Measurements from ENCODE around the gene CNTNAP5.

Gene CNTNAP5

DNA sequence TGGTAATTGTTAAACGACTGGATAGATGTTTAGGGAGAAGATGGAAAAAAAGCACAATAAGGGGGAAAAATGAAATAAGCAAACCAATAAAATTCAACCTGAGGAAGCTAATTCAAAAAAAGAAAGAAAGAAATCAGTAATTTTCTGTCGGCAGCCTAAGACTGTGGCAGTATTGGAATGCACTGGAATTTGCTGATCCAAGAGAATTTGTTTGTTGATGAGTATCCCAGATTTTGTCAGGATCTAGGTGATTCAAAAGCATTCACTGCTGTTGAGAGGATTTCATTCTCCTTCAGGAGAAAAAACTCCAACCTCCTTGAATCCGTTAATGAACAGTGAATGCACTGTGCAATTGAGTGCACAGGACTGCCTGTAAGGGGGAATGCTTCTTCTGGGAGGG, 546.7 kb downstream of the CNTNAP5 start:
- no peak for DNase-seq (ENCODE audit: low spot score)
- no peaks in the 10 kb centered on the region for H3K4me1 Mint-ChIP-seq (ENCODE audit: low read depth)
- H3K27me3 Mint-ChIP-seq (ENCODE audit: low read depth) = no peaks in the 10 kb centered on the region
- H3K9me3 Mint-ChIP-seq = peaks cover 25% of the 10 kb centered on the region
- no peaks in the 10 kb centered on the region for H3K36me3 Mint-ChIP-seq (ENCODE audit: low read depth)
- no peak overlapping the region for H3K4me3 Mint-ChIP-seq
- no peak overlapping the region for H3K27ac Mint-ChIP-seq

DNA sequence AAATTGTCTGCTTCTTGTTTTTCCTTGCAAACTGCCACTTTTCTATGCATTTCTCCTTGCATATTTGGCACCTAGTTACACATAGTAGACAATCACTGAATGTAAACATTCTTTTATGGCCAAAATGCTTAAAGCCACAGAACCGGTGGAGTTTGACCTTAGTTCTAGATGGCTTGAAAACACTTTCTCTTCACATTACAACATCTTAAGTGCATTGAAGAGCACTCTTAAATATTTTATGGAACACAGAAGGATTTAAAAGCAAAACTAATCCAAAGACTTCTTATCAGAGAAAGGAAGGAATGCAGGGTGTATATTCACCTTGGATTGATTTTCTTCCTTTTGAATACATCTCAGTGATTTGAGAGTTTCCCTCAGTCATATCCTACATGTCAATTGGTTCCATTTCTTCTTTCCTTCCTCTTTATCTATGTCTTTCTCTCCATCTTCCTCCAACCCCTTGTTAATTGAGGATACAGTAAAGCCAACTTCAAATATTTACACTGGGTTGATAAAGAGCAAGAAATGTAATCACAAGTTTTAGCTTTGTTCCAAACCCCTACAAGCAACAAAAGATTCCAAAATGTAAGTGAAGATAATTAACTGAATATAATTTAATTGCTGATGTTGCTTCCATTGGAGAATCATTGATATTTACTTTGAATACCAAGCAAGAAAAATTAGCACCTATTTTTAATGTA, 548.0 kb downstream of the CNTNAP5 start:
- H3K36me3 Mint-ChIP-seq (ENCODE audit: low read depth) = no peaks in the 10 kb centered on the region
- H3K27me3 Mint-ChIP-seq (ENCODE audit: low read depth) = no peaks in the 10 kb centered on the region
- no peak overlapping the region for H3K4me3 Mint-ChIP-seq
- H3K27ac Mint-ChIP-seq = no peak overlapping the region
- no peaks in the 10 kb centered on the region for H3K4me1 Mint-ChIP-seq (ENCODE audit: low read depth)
- no peak for DNase-seq (ENCODE audit: low spot score)
- H3K9me3 Mint-ChIP-seq = peaks cover 17% of the 10 kb centered on the region

DNA sequence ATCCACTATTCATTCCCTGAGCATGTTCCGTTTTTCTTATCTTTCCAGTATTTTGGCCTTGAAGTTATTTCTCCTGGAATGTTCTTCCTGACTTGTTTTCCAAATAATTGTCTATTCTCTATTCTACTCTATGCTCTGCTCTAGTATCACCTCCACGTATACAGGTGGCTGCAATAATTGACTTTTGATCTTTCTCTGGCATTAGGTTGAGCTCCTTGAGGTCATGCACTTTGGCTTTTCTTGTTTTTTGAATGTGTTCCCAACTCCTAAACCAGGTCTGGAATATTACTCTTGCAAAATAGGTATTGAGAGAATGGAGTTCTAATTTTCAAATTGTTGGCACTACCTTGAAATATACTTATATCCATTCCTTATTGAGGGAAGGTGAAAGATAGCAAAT, 550.4 kb downstream of the CNTNAP5 start:
- no peaks in the 10 kb centered on the region for H3K4me1 Mint-ChIP-seq (ENCODE audit: low read depth)
- no peak for DNase-seq (ENCODE audit: low spot score)
- no peaks in the 10 kb centered on the region for H3K36me3 Mint-ChIP-seq (ENCODE audit: low read depth)
- H3K27me3 Mint-ChIP-seq (ENCODE audit: low read depth) = no peaks in the 10 kb centered on the region
- H3K27ac Mint-ChIP-seq = no peak overlapping the region
- no peak overlapping the region for H3K4me3 Mint-ChIP-seq
- peaks cover 9% of the 10 kb centered on the region for H3K9me3 Mint-ChIP-seq

DNA sequence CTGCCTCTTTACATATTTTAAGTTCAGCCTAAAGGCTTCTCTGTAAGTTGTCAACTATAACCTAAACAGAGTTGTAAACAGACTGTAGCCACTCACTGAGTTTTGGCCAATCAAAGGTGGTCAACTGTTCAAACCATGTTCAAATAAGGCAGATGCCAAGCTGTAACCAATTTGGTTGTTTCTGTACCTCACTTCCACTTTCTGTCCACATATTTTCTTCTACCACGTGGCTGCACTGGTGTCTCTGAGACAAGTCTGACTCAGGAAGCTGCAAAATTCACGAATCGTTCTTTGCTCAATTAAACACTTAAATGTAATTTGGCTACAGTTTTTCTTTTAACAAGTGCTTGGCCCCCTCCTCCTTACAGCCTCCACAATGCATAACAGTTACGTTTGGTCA, 555.2 kb downstream of the CNTNAP5 start:
- Mint-ChIP-seq H3K4me1 (ENCODE audit: low read depth) (no peaks in the 10 kb centered on the region), H3K27ac (no peak overlapping the region), H3K4me3 (no peak overlapping the region), H3K36me3 (ENCODE audit: low read depth) (no peaks in the 10 kb centered on the region), H3K9me3 (peaks cover 9% of the 10 kb centered on the region), H3K27me3 (ENCODE audit: low read depth) (no peaks in the 10 kb centered on the region)
- DNase-seq (ENCODE audit: low spot score) = no peak

DNA sequence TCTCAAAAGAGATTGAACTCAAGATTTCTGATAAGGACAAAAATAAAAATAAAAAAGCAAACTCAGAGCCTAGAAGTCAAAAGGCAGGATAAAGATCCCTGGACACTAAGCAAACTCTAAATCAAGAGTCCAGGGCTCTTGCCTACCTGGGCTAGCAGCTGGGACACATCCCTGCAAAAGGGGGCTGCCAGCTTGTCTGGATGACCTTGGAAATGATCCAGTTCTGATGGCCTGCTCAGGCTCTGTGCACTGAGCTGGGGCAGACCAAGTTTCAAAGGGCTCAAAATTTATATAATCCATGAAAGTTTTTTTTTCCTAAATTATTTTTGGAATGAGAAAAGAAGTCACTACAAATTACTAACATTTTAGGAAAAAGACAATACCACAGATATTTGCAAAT, 557.3 kb downstream of the CNTNAP5 start:
- H3K27ac Mint-ChIP-seq = no peak overlapping the region
- H3K4me1 Mint-ChIP-seq (ENCODE audit: low read depth) = no peaks in the 10 kb centered on the region
- H3K36me3 Mint-ChIP-seq (ENCODE audit: low read depth) = no peaks in the 10 kb centered on the region
- H3K4me3 Mint-ChIP-seq = no peak overlapping the region
- H3K9me3 Mint-ChIP-seq = peaks cover 9% of the 10 kb centered on the region
- no peaks in the 10 kb centered on the region for H3K27me3 Mint-ChIP-seq (ENCODE audit: low read depth)
- DNase-seq (ENCODE audit: low spot score) = no peak

DNA sequence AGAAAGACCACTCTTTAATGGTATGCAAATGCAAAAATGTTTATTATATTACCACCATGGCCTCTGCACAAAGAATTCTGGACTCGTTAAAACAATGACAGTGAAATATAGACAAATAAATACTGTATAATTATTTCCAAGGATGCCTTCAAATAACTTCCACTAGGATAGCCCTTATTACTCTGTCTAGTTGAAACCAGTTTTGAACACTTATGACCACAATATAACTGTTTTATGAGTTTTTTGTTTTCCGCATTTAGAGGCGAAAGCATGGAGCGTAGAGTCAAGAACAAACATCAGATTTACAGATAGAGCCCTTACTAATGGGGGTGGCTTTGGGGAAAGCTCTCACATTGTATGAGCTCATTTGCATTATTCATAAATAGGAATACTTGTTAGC, 559.5 kb downstream of the CNTNAP5 start:
- H3K4me1 Mint-ChIP-seq (ENCODE audit: low read depth) = no peaks in the 10 kb centered on the region
- H3K27me3 Mint-ChIP-seq (ENCODE audit: low read depth) = no peaks in the 10 kb centered on the region
- H3K4me3 Mint-ChIP-seq = no peak overlapping the region
- H3K9me3 Mint-ChIP-seq = peaks cover 22% of the 10 kb centered on the region
- H3K36me3 Mint-ChIP-seq (ENCODE audit: low read depth) = no peaks in the 10 kb centered on the region
- H3K27ac Mint-ChIP-seq = no peak overlapping the region
- no peak for DNase-seq (ENCODE audit: low spot score)

DNA sequence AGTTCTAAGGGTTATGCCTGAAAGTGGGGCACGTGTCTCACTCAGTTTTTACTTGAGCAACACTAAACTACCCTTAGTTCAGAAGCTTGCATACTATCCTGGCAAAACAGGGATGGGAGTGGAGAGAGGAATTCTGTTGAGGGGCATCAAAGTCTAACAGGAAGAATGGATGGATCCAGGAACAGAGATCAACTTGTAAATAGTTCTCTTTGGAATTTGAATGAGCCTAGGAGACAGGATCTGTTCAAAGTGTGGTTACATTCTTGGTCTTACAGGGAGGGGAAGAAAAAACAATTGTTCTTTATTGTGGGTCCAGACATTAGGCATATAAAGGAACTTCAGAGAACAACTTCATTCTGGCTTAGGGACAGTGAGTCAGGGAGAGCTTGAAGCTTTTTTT, 560.2 kb downstream of the CNTNAP5 start:
- peaks cover 21% of the 10 kb centered on the region for H3K9me3 Mint-ChIP-seq
- no peak for DNase-seq (ENCODE audit: low spot score)

DNA sequence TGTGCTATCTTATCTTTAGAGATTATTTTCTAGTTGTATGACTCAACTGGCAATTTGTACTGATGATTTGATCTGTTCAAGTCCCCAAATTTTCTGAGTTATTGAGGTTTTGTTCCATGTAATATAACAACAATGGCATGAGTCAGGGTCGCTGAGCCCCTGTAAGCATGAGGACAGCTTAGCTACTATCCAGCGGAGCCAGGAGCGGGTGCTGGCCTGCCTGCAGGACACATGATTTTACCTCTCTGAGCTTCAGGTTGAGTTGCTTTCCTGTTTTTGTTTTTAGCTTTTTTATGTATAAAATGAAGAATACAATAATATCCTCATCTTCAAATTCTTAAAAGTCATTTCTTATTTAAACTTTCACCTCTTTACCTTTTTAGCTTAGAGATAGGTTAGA, 561.1 kb downstream of the CNTNAP5 start:
- no peaks in the 10 kb centered on the region for H3K36me3 Mint-ChIP-seq (ENCODE audit: low read depth)
- H3K27ac Mint-ChIP-seq = no peak overlapping the region
- H3K4me1 Mint-ChIP-seq (ENCODE audit: low read depth) = no peaks in the 10 kb centered on the region
- no peak for DNase-seq (ENCODE audit: low spot score)
- H3K4me3 Mint-ChIP-seq = no peak overlapping the region
- peaks cover 18% of the 10 kb centered on the region for H3K9me3 Mint-ChIP-seq
- no peaks in the 10 kb centered on the region for H3K27me3 Mint-ChIP-seq (ENCODE audit: low read depth)

More for the DNA sequence above, 560.2 kb downstream of the CNTNAP5 start:
- H3K36me3 Mint-ChIP-seq (ENCODE audit: low read depth) = no peaks in the 10 kb centered on the region
- no peak overlapping the region for H3K27ac Mint-ChIP-seq
- no peak overlapping the region for H3K4me3 Mint-ChIP-seq
- H3K27me3 Mint-ChIP-seq (ENCODE audit: low read depth) = no peaks in the 10 kb centered on the region
- no peaks in the 10 kb centered on the region for H3K4me1 Mint-ChIP-seq (ENCODE audit: low read depth)

DNA sequence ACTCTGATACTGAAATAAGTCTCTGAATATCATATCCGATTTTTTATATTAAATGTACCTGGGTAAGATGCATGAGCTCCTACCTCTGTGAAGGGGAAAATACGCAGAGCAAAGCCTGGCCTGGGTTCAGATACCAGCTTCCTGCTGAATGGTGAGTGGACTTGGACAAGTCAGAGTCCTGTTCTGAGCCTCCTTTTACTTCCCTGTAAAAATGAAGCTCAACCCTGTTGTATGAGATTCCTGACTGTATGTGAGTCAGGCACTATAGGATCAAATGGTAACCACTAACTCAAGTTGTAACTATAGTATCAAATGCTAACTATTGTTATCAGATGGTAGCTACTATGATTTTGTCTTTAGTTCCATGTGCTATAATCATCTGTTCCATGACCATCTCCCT, 561.7 kb downstream of the CNTNAP5 start:
- no peak for DNase-seq (ENCODE audit: low spot score)
- no peaks in the 10 kb centered on the region for H3K27me3 Mint-ChIP-seq (ENCODE audit: low read depth)
- H3K9me3 Mint-ChIP-seq = peaks cover 19% of the 10 kb centered on the region
- H3K36me3 Mint-ChIP-seq (ENCODE audit: low read depth) = no peaks in the 10 kb centered on the region
- H3K4me1 Mint-ChIP-seq (ENCODE audit: low read depth) = no peaks in the 10 kb centered on the region
- H3K27ac Mint-ChIP-seq = no peak overlapping the region
- no peak overlapping the region for H3K4me3 Mint-ChIP-seq

DNA sequence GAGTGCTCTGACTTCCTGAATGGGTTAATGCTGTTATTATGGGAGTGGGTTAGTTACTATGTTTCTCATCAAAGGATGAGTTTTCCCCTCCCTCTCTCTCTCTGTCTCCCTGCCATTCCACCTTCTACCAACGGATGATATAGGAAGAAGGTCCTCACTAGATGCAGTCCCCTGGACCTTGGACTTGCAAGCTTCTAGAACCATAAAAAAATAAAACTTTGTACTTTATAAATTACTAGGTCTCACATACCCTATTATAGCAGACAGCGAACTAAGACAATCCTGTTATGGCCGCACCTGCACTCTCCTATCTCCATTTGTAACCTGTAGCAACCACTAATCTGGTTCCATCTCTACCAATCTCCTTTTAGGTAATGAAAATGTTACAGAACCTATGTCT, 564.9 kb downstream of the CNTNAP5 start:
- no peak for DNase-seq (ENCODE audit: low spot score)
- no peaks in the 10 kb centered on the region for H3K4me1 Mint-ChIP-seq (ENCODE audit: low read depth)
- no peak overlapping the region for H3K4me3 Mint-ChIP-seq
- no peak overlapping the region for H3K27ac Mint-ChIP-seq
- no peaks in the 10 kb centered on the region for H3K27me3 Mint-ChIP-seq (ENCODE audit: low read depth)
- H3K9me3 Mint-ChIP-seq = peaks cover 22% of the 10 kb centered on the region
- H3K36me3 Mint-ChIP-seq (ENCODE audit: low read depth) = no peaks in the 10 kb centered on the region

DNA sequence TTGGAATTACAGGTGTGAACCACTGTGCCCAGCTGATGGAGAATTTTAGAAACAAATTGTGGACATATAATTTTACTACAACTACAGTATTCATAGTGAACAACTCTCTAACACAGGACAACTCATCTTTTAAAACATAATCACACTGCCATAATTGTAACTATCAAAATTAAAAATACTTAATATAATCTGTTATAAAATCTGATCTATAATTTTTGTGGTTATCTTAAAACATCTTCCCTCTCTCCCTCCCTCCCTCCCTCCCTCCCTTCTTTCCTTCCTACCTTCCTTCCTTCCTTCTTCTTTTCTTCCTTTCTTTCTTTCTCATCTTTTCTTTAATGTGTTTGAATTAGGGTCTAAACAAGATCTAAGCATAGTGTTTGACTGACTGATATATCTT, 577.7 kb downstream of the CNTNAP5 start:
- Mint-ChIP-seq H3K27ac (no peak overlapping the region), H3K4me3 (no peak overlapping the region), H3K9me3 (peaks cover 38% of the 10 kb centered on the region), H3K27me3 (ENCODE audit: low read depth) (no peaks in the 10 kb centered on the region), H3K36me3 (ENCODE audit: low read depth) (no peaks in the 10 kb centered on the region), H3K4me1 (ENCODE audit: low read depth) (no peaks in the 10 kb centered on the region)
- DNase-seq (ENCODE audit: low spot score) = no peak

DNA sequence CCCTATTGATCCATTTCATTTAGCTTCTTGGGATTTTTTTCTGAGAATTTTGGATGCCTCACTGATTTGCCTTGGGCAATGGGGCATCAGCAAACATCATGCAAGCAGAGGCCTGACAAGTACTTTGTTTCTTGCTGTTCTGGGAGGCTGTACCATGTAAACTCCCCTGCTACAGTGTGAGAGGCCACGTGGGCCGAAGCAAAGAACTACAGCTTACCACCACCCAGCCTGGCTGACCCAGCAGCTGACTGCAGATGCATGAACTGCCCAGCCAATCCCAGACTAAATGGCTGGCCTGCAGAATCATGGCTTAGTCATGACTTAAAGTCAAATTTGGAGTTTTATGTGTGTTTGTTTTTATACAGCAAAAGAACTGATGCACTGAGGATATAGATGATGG, 579.9 kb downstream of the CNTNAP5 start:
- Mint-ChIP-seq H3K4me1 (ENCODE audit: low read depth) (no peaks in the 10 kb centered on the region), H3K27me3 (ENCODE audit: low read depth) (no peaks in the 10 kb centered on the region), H3K4me3 (no peak overlapping the region), H3K36me3 (ENCODE audit: low read depth) (no peaks in the 10 kb centered on the region), H3K27ac (no peak overlapping the region), H3K9me3 (peaks cover 31% of the 10 kb centered on the region)
- no peak for DNase-seq (ENCODE audit: low spot score)

DNA sequence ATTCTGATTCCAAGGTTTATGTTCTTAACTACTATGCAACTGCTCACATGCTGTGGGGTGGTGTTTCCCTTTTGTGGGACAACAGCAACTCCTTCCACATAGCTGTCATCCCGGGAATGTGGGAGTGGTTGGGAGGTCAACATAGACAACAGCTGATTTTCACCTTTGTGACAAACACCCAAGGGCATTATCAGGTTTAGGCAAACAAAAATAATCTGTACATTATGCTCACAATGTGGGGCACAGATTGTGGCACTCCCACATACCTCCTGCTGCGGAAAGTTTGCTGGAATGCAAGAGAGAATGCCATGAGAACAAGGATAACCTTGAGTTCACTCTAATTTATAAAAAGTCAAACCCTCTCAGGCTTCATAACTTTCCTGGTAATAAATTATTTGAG, 582.6 kb downstream of the CNTNAP5 start:
- no peak for DNase-seq (ENCODE audit: low spot score)
- Mint-ChIP-seq H3K4me1 (ENCODE audit: low read depth) (no peaks in the 10 kb centered on the region), H3K9me3 (peaks cover 19% of the 10 kb centered on the region), H3K4me3 (no peak overlapping the region), H3K27ac (no peak overlapping the region), H3K36me3 (ENCODE audit: low read depth) (no peaks in the 10 kb centered on the region), H3K27me3 (ENCODE audit: low read depth) (no peaks in the 10 kb centered on the region)

DNA sequence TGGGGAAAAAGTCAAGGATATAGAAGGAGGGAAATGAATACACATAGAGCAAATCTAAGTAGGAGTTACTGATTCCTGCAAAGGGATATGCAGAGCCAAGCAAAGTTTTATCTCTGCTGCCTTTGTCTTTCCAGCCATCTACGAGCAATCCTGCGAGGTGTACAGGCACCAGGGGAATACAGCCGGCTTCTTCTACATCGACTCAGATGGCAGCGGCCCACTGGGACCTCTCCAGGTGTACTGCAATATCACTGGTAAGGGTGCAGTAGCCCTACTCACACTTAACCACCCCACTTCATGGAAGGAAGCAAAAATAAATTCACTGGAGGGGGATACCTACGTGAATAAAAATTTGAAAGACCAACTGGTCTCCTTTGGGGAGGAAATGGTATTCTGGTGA, 584.6 kb downstream of the CNTNAP5 start:
- no peak overlapping the region for H3K27ac Mint-ChIP-seq
- peaks cover 8% of the 10 kb centered on the region for H3K9me3 Mint-ChIP-seq
- H3K4me3 Mint-ChIP-seq = no peak overlapping the region
- H3K36me3 Mint-ChIP-seq (ENCODE audit: low read depth) = no peaks in the 10 kb centered on the region
- H3K4me1 Mint-ChIP-seq (ENCODE audit: low read depth) = no peaks in the 10 kb centered on the region
- no peaks in the 10 kb centered on the region for H3K27me3 Mint-ChIP-seq (ENCODE audit: low read depth)
- DNase-seq (ENCODE audit: low spot score) = no peak

DNA sequence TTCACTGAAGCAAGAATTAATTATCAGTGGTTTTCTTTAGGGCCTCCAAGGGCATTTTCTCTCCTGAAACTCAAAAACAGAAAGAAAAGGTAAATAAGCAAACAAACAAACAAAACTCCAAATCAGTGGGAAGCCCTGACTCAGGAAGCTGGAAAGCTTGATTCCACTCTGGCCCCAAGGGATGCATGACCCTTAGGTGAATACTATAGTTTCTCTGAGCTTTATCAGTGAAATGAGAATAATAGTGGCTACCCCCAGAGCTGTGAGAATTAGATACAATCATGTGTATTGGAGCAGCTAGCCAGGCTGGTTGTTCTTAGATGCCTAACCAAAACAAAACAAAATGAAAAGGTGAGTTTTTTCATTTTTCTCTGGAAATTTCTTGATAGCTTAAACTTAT, 585.1 kb downstream of the CNTNAP5 start:
- H3K9me3 Mint-ChIP-seq = peaks cover 7% of the 10 kb centered on the region
- H3K27ac Mint-ChIP-seq = no peak overlapping the region
- no peak overlapping the region for H3K4me3 Mint-ChIP-seq
- DNase-seq (ENCODE audit: low spot score) = no peak
- no peaks in the 10 kb centered on the region for H3K4me1 Mint-ChIP-seq (ENCODE audit: low read depth)
- no peaks in the 10 kb centered on the region for H3K36me3 Mint-ChIP-seq (ENCODE audit: low read depth)
- no peaks in the 10 kb centered on the region for H3K27me3 Mint-ChIP-seq (ENCODE audit: low read depth)
